Amniotic stem cell (primary cell): ENCODE data around the gene PEX10.

Source experiments
- DNase-seq: peaks from one replicate; lab custom pipeline; 2025; lab: John Stamatoyannopoulos, UW

Gene PEX10

GRCh38 chr1:2386636-2387611, 25.4 kb downstream of the PEX10 start:
- DNase-seq = no peak

GRCh38 chr1:2385606-2386280, 26.6 kb downstream of the PEX10 start:
- DNase-seq = no peak

DNA sequence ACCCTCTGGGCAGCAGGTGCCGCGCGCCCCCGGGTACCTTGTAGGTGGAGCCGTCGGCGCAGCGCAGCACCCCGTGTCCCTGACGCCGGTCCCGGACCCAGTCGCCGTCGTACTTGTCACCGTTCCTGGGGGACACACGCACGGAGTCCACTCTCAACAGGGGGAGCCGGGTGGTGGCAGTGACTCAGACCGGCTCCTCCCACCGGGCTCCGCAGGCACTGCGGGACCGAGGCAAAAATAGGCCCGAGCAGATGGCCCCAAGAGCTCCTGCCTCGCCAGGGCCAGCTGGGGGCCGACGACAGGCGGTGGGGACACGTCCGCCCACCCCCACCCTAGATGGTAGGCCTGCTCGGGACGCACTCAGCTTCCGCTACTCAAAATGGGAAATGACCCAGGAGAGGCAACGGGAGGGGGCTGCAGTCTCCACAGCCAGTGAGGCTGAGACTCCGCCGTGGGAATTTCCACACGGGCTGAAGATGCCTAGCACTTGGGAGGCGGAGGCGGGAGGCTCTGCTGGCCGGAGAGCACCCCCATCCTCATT, 27.4 kb downstream of the PEX10 start:
- no peak for DNase-seq

- no peak for DNase-seq
Measured at GRCh38 chr1:2384130-2384860, 28.1 kb downstream of the PEX10 start.

DNA sequence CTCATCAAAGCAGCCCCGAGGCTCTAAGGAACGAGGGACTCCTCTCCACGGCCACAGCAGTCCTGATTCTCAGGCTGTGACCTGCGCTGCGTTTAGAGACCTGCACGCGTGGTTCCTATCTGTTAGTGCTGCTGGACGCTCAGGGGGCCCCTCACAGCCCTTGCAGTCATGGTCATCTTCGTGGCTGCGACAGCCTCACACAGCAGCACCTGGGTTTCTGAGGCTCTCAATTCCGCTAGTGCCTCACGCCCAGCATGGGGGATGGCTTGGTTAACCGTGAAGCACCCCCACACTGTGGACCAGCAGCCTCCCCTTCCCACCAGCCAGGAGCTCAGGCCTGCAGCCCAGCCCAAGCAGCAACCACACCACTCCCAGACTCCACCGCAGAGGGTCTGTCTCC, 28.8 kb downstream of the PEX10 start:
- no peak for DNase-seq

- DNase-seq = no peak
Measured at GRCh38 chr1:2382621-2383361, 29.6 kb downstream of the PEX10 start.

- DNase-seq = peak; percentile 18
Measured at GRCh38 chr1:2381741-2382620, 30.4 kb downstream of the PEX10 start.

GRCh38 chr1:2380816-2381591, 31.4 kb downstream of the PEX10 start:
- DNase-seq = no peak

DNA sequence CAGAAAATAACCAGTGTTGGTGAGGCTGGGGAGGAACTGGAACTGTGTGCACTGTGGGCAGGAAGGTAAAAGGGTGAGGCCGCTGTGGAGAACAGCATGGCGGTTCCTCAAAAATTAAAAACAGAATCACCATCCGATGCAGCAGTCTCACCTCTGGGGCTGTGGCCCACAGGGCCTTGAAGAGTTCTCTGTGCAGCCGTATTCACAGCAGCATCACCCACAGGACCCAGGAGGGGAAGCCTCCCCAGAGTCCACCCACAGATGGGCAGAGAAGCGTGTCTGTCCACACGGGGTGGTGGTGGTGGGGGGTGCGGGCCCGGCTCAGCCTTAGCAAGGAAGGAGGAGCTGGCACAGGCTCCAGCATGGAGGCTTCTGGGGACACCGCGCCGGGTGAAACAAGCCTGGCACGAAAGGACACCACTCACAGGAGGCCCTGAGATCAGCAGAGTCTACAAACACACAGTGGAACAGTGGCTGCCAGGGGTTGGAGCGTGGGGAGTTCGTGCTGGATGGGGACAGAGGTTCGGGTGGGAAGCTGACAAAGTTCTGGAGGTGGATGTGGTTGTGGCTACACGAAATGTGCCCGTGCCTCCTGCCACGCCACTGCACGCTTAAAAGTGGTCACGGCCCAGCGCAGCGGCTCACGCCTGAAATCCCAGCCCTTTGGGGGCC, 32.5 kb downstream of the PEX10 start:
- no peak for DNase-seq

GRCh38 chr1:2378956-2379732, 33.2 kb downstream of the PEX10 start:
- no peak for DNase-seq

GRCh38 chr1:2378441-2378851, 33.9 kb downstream of the PEX10 start:
- no peak for DNase-seq

GRCh38 chr1:2377751-2378440, 34.5 kb downstream of the PEX10 start:
- DNase-seq = no peak

GRCh38 chr1:2376931-2377672, 35.3 kb downstream of the PEX10 start:
- no peak for DNase-seq

DNA sequence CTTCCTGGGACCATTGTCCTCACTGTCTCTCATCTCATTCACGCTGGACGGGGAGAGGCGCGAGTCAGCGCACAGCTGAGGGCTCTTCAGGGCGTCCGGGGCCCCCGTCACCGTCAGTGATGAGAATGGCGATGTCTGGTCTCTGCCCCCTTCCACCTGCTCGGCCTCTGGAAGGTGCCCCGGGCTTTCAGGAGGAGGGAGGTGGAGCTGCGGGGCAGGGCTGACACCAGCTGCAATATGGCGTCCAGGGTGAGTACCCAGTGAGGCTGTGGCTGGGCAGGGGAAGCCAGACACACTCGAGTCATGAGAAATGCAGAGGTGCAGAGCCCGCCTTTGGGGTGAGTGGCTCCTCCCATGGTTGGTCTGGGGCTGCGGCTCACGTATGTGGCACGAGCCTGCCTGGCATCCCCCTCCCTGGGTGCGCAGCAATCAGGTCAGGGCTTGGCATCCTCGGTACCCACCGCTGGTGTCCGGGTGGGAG, 36.1 kb downstream of the PEX10 start:
- DNase-seq = no peak

GRCh38 chr1:2375923-2376260, 36.5 kb downstream of the PEX10 start:
- no peak for DNase-seq

DNA sequence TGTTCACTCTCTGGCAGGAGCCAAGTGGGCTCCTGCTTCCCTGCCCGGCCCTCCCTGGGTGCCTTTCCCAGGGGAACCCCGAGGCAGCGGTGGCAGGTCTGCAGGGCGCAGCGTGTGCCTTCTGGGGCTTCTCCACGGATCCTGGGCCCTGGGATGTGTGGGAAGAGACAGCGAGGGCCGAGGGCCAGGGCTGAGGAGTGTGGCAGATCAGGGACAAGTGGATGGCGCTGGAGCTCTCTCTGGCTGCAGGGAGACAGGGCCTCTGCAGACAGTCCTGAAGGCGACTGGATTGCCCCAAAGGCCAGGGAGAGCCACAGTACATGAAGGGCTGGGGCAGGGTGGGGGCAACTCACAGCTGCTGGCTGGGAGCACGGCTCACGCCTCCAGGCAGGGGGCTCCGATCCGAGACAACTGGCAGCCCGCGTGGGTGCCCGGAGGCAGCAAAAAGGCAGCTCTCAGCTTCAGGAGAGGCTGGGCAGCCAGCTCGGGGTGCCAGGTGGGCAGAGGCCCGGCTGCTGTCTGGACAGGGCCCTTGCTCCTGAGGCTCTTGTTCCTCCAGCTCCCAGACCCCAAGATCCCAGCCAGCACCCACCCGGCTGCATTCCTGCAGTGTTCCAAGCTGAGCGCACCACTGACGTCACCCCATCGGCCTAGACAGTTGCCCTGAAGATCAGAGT, 37.0 kb downstream of the PEX10 start:
- DNase-seq = no peak
